Activated CD4-positive, alpha-beta memory T cell treated with anti-CD3 and anti-CD28 coated beads for 36 hours (primary cell): Measurements from ENCODE around the gene ABCA8. TPM values are rescaled to one million over a fixed set of nuclear protein-coding genes. Genes with fewer than 3 reads are reported as not detected.
"Not testable (repeated sequence)": the region's sequence is repeated elsewhere in the genome, so short reads cannot be mapped to it uniquely, and the experiment has no call there.

Source experiments
- CTCF ChIA-PET: fragments of 350-600 bp; sonication (Branson Sonifier 250); formaldehyde crosslinking; loops from one replicate; lab custom pipeline; 2021; ENCODE audit warnings: antibody characterized with exemption, inconsistent platforms; lab: Charles Lee
- POLR2A ChIA-PET: fragments of 350-600 bp; sonication (Branson Sonifier 250); formaldehyde crosslinking; loops from one replicate; lab custom pipeline; 2021; ENCODE audit warnings: antibody characterized with exemption; lab: Charles Lee
- DNase-seq: peaks from one replicate; pipeline ENCODE4 v3.0.0-alpha.2; 2020
- H3K27ac Mint-ChIP-seq: one replicate; pipeline ENCODE4 v1.8.0; 2021; ENCODE audit warnings: mixed read lengths
- H3K27me3 Mint-ChIP-seq: one replicate; pipeline ENCODE4 v1.8.0; 2021; ENCODE audit warnings: mixed read lengths
- H3K36me3 Mint-ChIP-seq: one replicate; pipeline ENCODE4 v1.8.0; 2021; ENCODE audit warnings: mixed read lengths
- H3K4me1 Mint-ChIP-seq: one replicate; pipeline ENCODE4 v1.8.0; 2021; ENCODE audit warnings: low read depth, mixed read lengths
- H3K4me3 Mint-ChIP-seq: one replicate; pipeline ENCODE4 v1.8.0; 2021; ENCODE audit warnings: mild to moderate bottlenecking, mixed read lengths
- H3K9me3 Mint-ChIP-seq: one replicate; pipeline ENCODE4 v1.8.0; 2021; ENCODE audit warnings: mixed read lengths
- intact Hi-C: fragments of 100-400 bp; cut with micrococcal nuclease; formaldehyde crosslinking; loops from one replicate; pipeline ENCODE4 v1.15.1; 2023
- total RNA-seq, 2 experiments: library from RNA; stranded (reverse); gene quantifications; one replicate each; pipeline ENCODE4 v1.2.3, GENCODE V29; 2021

Gene ABCA8
- total RNA-seq, 2 experiments from 2014 or later, result not detected

DNA sequence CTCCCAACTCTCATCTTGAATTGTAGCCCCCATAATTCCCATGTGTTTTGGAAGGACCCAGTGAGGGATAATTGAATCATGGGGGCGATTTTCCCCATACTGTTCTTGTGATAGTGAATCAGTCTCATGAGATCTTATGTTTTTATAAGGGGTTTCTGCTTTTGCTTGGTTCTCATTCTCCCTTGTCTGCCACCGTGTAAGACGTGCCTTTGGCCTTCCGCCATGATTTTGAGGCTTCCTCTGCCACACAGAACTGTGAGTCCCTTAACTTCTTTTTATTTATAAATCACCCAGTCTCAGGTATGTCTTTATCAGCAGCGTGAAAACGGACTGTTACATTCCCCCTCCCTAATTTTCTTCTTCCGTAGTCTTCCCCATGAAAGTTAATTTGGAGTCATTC, 124.0 kb downstream of the ABCA8 start:
- Mint-ChIP-seq H3K27ac (no peak overlapping the region), H3K4me1 (no peaks in the 10 kb centered on the region), H3K27me3 (peaks cover 9% of the 10 kb centered on the region), H3K9me3 (no peaks in the 10 kb centered on the region), H3K36me3 (no peaks in the 10 kb centered on the region), H3K4me3 (no peak overlapping the region)
- DNase-seq, result no peak
- intact Hi-C loops, result no loop called here
- POLR2A ChIA-PET, result interaction anchor here (0.6 kb wide), 1 partner anchor 122 kb away, joined by 3 read pairs; no protein-coding TSS in a partner anchor
- CTCF ChIA-PET, result no interaction called here

DNA sequence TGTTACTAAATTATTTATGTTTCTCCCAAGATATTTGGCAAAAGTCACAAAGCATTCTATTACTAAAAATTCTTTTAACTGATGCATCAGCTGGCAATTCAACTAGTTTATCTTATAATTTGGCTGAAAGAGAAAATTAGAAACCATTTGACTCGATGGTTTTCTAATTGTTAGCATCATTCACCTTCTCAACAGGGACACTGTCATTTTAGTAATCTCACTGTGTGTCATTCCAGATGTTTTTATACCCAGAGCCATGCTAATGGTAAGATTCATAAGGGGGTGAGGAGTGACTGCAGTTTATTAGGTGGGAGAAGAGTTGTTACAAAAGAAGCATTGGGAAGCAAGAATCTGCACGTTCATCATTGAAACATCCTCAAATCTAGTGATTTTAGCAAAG, 124.9 kb downstream of the ABCA8 start:
- Mint-ChIP-seq H3K4me3 (no peak overlapping the region), H3K9me3 (no peaks in the 10 kb centered on the region), H3K27ac (no peak overlapping the region), H3K36me3 (no peaks in the 10 kb centered on the region), H3K4me1 (no peaks in the 10 kb centered on the region), H3K27me3 (peaks cover 9% of the 10 kb centered on the region)
- ChIA-PET POLR2A (no interaction called here), CTCF (no interaction called here)
- no peak for DNase-seq
- intact Hi-C loops, result no loop called here

DNA sequence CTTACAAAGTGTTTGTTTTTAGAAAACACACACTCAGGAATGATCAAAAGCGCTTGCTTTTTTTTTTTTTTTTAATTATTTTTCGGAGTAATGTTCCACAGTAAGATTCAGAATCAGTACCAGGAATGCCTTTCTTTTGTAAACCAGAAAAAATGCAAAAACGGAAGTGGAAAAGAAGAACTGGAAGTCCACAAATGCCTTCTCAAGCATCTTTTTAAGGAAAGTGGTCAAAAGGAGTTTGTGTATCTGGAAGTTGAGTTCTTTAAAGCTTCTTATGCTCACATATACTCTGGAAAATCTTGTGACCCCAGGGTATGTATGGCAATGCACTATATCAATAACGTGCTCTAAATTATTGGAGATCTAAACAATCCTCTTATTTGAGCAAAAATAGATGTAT, 126.0 kb downstream of the ABCA8 start:
- no peaks in the 10 kb centered on the region for H3K4me1 Mint-ChIP-seq
- no peak overlapping the region for H3K27ac Mint-ChIP-seq
- POLR2A ChIA-PET, result no interaction called here
- intact Hi-C loops, result no loop called here
- no peaks in the 10 kb centered on the region for H3K9me3 Mint-ChIP-seq
- no peak for DNase-seq
- peaks cover 9% of the 10 kb centered on the region for H3K27me3 Mint-ChIP-seq
- CTCF ChIA-PET, result no interaction called here
- H3K36me3 Mint-ChIP-seq, result no peaks in the 10 kb centered on the region
- H3K4me3 Mint-ChIP-seq, result no peak overlapping the region

DNA sequence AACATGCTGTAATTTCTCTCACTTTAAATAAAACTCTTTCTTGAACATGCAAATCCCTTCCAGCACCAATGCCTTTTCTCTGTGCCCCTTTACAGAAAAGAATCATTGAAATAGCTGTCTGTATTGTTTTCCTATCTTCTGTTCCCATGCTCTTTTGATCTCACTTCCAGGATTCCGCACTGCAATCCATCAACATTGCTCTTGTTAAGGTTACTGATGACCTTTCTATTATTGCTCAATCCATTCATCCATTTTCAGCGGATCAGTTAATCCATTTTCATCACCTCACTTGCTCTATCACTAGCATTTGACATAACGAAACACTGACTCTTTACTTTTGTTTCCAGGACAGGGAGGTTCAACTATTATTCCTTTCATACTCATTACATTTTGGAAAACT, 130.5 kb downstream of the ABCA8 start:
- no peak overlapping the region for H3K27ac Mint-ChIP-seq
- intact Hi-C loops, result no loop called here
- no peaks in the 10 kb centered on the region for H3K4me1 Mint-ChIP-seq
- H3K27me3 Mint-ChIP-seq, result peaks cover 9% of the 10 kb centered on the region
- no peak for DNase-seq
- ChIA-PET POLR2A (no interaction called here), CTCF (no interaction called here)
- H3K4me3 Mint-ChIP-seq, result no peak overlapping the region
- no peaks in the 10 kb centered on the region for H3K9me3 Mint-ChIP-seq
- no peaks in the 10 kb centered on the region for H3K36me3 Mint-ChIP-seq

DNA sequence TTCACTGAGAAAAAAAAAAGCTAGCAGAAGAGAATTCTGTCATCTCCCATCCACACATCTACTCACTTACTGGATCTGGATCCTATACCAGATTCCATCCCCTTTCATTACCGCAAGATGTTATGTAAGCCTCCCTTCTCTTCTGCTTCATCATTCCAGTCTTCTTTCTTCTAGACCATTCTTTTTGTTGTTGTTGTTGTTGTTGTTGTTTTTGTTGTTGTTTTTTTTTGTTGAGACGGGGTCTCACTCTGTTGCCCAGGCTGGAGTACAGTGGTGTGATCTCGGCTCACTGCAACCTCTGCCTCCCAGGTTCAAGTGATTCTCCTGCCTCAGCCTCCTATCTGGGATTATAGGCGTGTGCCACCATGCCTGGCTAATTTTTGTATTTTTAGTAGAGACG, 131.0 kb downstream of the ABCA8 start:
- DNase-seq, CTCF ChIA-PET, H3K4me1 Mint-ChIP-seq, intact Hi-C loops, H3K4me3 Mint-ChIP-seq, H3K27ac Mint-ChIP-seq, H3K36me3 Mint-ChIP-seq, H3K9me3 Mint-ChIP-seq, POLR2A ChIA-PET, H3K27me3 Mint-ChIP-seq: not testable (repeated sequence)

DNA sequence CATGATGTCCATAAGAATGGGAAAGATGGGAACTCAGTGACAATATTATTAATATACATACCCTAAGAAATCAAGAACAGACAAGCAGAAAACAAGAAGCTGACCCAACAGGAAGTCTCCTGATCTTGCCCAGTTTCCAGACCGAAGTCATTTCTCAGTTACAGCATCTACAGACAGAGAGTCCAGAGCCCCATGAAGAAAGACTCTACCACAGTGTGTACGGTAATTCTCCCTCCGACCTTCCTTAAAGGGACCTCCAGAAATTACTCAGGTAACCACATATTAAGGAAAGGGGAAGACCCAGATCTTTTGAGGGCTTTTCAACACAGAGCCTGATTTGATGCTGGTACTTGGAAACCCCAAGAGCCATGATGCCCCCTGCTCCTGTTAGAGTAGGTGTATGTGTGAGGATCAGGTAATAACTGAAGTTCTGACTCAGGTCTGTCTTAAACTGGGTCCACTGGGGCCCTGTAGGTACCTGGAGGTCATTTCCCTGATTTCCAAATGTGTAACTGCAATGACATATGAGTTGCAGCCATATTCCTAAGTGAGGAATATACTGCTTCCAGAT, 132.4 kb downstream of the ABCA8 start:
- Mint-ChIP-seq H3K27ac (no peak overlapping the region), H3K27me3 (peaks cover 6% of the 10 kb centered on the region), H3K4me1 (no peaks in the 10 kb centered on the region), H3K4me3 (no peak overlapping the region), H3K36me3 (no peaks in the 10 kb centered on the region), H3K9me3 (no peaks in the 10 kb centered on the region)
- intact Hi-C loops, result no loop called here
- ChIA-PET POLR2A (no interaction called here), CTCF (no interaction called here)
- DNase-seq, result no peak

DNA sequence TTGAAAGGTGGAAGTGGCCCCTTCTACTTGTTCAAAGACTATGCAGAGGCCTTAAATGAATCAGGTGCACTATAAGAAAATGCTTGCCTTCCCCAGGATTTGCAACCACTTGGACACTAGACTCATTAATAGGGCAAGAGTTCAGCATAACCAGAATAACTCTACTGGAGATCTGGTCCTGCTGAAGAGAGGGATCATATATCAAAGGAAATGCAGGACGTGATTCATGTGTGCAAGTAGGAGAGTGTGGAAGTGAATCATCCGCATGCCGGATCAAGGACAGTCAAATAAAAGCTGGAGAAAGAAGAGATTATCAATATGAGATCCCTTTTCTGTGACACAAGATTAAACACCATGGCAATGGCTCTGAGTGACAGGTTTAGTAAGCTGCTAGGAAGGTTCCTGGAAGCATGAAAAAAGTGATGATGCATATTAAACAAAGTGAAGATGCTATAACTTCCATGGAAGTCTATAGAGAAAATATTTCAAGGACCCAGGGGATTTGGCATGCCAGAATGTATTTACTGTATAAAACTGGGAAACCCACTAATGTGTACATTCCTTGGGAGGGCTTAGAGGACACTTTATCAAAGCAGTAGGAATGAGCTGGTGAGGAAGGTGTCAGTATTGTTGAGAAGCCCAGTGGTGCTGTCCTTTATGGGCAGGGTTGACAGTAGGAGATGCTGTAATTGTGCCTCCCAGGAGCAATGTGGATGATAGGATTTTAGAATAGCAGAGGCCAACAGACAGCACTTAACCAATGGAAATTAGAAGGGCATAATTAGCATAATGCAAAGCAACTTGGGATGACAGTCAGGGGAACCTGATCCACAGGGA, 133.1 kb downstream of the ABCA8 start:
- Mint-ChIP-seq H3K27ac (no peak overlapping the region), H3K9me3 (no peaks in the 10 kb centered on the region), H3K27me3 (peaks cover 7% of the 10 kb centered on the region), H3K4me3 (no peak overlapping the region), H3K4me1 (no peaks in the 10 kb centered on the region), H3K36me3 (no peaks in the 10 kb centered on the region)
- no peak for DNase-seq
- ChIA-PET CTCF (no interaction called here), POLR2A (no interaction called here)
- intact Hi-C loops, result no loop called here

DNA sequence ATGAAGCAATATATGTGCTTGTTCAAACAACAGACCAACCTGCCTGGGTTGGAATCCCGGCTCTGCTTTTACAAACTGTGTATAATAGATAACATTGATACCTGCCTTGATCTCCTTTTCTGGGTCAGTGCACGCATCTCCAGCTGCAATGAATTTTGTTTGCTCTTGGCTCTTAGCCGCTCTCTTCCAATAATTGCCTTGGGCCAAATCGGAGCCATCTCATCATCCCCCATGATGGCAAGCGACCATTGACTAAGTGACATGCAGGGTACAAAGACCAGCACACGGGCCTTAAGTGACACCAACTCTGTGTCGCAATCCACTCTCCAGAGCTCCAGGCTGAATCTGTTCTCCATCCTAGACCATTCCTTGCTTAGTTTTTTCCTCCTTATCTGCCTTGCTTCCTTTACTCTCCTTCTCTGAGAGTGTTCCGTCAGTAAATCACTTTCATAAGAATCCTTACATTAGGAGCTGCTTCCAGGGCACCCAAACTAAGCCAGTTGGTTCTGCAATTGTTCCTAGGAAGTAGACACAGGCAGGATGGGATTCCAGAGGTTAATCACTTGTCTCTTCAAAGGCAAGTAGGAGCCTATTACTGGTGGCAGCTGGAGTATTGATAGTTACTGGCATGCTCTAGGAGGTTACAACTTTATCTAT, 134.2 kb downstream of the ABCA8 start:
- POLR2A ChIA-PET, result no interaction called here
- H3K9me3 Mint-ChIP-seq, result no peaks in the 10 kb centered on the region

DNA sequence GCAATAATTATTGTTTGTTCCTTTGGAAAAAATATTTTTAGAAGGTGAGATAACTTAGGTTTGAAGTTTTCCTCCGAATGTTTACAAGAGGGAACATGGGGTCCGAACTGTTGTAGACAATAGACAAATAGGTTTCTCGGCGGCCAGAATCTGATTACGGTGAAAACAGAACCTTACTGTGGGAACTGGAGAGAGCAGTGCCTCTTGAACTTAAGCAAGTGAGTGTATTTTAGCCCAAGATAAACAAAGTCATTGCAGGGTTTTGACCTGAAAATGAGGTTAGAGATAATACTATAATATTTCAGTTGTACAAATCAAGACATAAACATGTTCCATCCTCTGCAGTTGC, 134.7 kb downstream of the ABCA8 start:
- Mint-ChIP-seq H3K4me3 (no peak overlapping the region), H3K27me3 (peaks cover 11% of the 10 kb centered on the region), H3K9me3 (no peaks in the 10 kb centered on the region)

More for the DNA sequence above, 134.2 kb downstream of the ABCA8 start:
- no peak for DNase-seq
- Mint-ChIP-seq H3K27me3 (peaks cover 7% of the 10 kb centered on the region), H3K27ac (no peak overlapping the region), H3K36me3 (no peaks in the 10 kb centered on the region), H3K4me1 (no peaks in the 10 kb centered on the region), H3K4me3 (no peak overlapping the region)
- CTCF ChIA-PET, result no interaction called here
- intact Hi-C loops, result no loop called here

DNA sequence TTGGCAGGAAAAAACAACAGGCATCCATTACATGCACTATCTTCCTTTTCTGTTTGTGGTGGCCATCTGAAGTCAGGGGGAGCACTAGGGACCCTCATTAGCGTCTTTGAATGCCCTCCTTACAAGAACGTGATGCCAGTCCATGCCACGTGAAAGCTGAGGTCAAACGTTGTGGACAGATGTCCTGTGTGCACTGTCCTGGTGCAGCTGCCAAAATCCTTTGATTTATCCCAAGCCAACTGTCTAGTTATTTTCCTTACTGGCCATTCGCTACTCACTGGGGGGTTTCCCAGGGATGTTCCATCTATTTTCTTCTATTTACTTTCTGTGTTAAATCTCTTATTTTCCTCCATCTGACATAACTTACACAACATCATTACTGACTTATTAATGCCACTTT, 135.7 kb downstream of the ABCA8 start:
- POLR2A ChIA-PET, result no interaction called here
- DNase-seq, result no peak
- CTCF ChIA-PET, result no interaction called here
- no peaks in the 10 kb centered on the region for H3K4me1 Mint-ChIP-seq
- H3K27ac Mint-ChIP-seq, result no peak overlapping the region
- H3K27me3 Mint-ChIP-seq, result peaks cover 11% of the 10 kb centered on the region
- H3K4me3 Mint-ChIP-seq, result no peak overlapping the region
- no peaks in the 10 kb centered on the region for H3K9me3 Mint-ChIP-seq
- intact Hi-C loops, result no loop called here
- no peaks in the 10 kb centered on the region for H3K36me3 Mint-ChIP-seq

More for the DNA sequence above, 134.7 kb downstream of the ABCA8 start:
- no peaks in the 10 kb centered on the region for H3K36me3 Mint-ChIP-seq
- POLR2A ChIA-PET, result no interaction called here
- CTCF ChIA-PET, result no interaction called here
- H3K27ac Mint-ChIP-seq, result no peak overlapping the region
- H3K4me1 Mint-ChIP-seq, result no peaks in the 10 kb centered on the region
- no peak for DNase-seq
- intact Hi-C loops, result no loop called here
